GM18907 (cell line): ENCODE results near the gene CARD11.

Source experiments
- ATAC-seq: cut with Tn5 transposase; IDR thresholded peaks from one replicate; pipeline ENCODE4 v1.9.1; 2021; ENCODE audit warnings: mild to moderate bottlenecking, moderate library complexity; ENCODE audit not compliant: unreplicated experiment

CARD11 gene

DNA sequence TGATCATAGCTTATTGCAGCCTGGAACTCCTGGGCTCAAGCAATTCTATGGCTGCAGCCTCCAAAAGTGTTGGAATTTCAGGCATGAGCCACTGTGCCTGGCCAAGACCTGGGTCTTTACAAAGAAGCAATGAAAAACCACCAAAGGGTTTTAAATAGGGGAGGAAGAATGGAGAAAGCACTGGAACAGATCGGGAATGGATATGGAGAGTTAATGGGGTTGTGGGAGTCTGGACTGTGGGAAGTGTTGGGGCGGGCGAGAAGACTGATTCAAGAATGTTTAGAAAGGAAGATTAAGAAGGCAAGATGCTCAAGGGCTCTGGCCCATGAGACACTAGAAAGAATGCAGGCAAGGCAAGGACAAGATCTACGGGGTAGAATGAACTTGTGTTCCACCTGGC is 98.5 kb downstream of the CARD11 start:
- ATAC-seq: no peak

DNA sequence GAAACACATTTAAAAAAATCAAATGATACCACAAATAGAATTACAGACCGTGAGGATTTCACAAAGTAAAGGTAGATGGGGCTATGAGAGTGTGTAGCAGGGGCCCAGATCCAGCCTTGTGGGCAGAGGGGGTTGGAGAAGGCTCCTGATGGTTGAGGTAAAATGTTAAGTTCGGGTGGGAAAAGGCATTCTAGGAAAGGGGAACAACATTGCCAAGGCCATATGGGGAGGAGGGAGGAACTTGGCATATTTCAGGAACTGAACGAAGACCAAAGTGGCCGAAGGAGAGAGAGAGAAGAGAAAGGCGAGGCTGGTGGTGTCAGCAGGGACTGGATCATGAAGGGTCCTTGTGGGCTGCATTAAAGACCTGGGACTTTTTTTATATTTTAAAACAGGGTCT is 98.9 kb downstream of the CARD11 start:
- no peak for ATAC-seq

DNA sequence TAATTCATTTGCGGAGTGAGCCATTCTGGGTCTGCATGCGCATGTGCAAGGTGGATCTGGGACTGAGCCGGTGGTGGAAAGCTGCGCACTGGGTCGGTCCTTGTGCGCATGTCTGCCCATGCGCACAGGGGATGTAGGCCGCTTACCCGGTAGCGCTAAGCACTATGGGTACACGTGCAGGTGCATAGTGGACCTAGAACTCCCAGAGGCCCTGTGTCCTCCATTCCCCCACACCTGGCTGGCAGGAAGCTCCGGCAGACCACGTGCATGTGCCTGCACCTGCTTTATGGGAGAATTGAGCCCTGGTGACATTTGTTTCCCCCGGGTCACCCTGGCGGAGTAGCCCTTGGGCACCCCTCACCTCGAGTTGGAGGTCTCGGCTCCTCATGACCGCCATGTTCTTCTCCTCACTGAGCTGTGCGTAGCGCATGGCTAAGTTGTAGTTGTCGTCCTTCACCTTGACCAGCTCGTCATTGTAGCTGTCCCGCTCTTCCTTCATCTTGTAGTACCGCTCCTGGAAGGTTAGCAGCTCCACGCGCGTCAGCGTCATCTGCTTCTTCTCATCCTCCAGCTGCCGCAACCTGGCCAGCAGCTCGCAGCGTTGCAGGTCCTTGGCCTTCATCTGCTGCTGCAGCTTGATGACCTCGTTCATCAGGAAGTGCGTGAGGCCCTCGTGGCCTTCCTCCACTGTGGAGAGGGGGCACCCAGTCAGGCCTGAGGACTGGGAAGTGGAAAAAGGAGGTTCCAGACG is 99.6 kb downstream of the CARD11 start:
- ATAC-seq: no peak

DNA sequence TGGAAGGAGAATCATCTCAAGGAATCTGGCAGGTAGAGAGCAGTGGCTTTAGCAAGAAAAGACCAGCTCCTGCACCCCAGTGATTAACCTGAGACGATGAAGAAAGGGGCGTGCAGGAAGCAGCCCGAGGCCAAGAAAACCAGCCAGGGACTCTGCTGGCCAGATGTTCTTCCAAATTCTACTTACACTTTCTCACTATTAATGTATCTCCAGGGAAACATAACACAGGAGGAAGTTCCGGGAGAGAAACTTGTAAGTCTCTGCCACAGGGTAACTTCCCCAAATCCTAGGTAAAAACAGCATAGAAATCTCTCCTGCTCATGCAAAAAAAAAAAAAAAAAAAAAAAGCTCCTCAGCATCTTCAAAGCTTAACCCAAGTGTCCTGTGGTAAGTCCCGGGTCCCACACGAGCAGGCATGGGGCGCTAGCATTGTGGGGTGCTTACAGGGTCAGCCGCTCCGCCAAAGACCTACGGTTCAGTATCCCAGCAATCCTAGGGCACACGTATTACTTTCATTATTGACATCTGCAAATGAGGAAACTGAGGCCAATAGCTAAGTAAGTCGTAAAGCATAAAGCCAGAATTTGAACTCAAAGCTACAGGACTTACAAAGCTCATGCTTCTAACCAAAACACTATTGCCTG is 102.3 kb downstream of the CARD11 start:
- ATAC-seq: no peak

DNA sequence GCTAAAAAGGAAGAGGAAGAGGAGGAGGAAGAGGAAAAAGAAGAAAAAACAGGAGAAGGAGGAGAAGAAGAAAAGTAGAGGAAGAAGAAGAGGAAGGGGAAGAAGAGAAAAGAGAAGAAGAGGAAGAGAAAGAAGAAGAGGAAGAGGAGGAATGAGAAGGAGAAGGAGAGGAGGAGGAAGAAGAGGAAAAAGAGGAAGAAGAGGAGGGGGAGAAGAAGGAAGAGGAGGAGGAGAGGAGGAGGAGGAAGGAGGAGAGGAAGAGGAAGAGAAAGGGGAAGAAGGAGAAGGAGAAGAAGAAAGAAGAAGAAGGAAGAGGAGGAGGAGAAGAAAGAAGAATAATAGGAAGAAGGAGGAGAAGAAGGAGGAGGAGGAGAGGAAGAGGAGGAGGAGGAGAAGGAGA is 103.2 kb downstream of the CARD11 start:
- no peak for ATAC-seq

DNA sequence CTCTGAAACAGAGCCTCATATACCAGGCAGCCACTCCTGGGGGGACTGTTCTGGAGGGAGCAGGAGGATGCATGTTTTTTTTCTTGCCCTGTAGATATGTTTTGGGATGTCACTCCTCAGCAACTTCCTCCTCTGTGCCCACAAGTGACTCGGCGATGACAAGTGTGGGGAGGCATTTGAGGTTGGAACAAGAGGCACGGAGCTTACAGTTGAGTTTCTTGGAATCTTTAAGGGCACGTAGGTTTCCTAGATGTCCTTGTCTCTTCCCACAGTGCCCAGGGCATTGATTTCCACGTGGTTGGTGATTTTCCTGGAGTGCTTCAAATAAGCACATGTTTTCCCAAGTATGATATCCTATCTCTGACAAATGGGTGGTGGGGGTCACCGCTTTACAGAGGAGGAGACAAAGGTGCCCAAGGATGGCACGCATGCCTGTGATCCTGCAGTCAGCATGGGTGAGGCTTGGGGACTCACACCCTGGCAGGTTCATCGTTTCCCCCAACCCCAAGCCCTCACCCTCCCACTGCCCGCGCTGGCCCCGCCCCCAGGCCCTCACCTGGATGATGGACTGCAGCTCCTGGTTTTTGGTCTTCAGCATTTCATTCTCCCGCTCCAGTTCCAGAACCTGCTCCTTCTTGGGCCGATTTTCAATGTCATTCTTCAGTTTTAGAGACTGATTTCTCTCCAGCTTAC is 104.3 kb downstream of the CARD11 start:
- no peak for ATAC-seq

DNA sequence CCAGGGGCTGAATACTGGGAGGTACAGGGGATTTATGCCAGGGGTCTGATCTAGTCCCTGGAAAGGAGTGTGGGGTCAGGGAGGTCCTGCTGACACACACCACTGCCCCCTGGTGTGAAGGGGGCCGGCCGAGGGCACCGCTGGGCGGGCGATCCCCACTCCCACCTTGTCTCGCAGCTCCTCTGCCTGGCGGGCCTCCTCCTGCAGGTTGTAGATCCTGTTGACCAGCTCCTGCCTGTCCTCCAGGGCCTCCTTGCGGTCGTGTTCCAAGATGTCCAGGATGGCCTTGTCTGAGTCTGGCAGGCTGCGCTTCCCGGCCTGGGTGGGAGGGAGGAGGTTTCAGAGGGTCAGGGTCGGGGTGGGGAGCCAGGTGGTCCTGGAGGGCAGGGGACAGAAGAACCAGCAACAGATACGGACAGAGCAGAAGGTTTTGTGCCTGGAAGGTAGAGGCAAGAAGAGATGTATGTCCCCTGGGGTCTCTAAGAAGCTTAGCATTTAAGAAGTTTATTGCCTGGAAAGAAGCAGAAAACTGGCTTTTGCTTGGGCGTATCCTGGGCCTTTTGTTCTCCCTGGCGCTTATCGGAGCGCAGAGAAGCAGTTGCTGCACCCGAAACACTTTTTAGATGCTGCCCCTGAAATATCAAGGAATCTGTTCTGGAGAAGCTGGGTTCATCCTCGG is 105.0 kb downstream of the CARD11 start:
- no peak for ATAC-seq

DNA sequence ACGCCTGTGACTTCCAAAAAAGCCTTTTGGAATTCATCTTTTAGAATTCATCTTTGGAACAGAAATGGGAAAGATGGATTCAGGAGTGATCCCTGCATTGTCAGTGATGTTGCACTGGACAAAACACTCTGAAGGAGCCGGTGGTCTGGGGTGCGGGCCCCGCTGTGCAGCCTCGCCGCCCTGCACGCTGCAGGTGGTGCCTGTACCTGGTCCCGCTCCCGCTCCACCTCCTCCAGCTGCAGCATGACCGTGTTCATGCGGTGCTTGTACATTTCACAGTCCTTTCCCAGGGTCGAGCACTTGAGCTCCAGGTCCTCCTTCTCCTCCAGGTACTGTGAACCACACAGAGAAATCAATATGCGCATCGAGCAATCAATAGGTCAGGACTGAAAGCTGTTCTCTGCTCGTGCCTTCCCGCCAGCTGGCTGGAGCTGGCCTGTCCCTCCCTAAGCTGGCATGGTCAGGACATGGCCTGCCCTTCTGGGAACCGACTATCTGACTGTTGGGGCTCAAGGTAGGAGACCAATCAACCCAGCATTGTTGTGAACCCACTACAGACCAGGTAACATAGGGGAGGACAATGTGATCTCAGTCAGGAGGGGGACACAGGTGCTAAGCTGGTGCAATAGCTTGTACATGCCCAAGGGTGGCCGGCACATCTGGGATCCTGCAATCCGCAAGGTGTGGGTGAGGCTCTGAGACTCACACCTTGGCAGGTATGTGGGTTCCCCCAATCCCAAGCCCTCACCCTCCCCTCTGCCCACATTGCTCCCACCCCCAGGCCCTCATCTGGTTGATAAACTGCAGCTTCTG is 105.8 kb downstream of the CARD11 start:
- no peak for ATAC-seq

DNA sequence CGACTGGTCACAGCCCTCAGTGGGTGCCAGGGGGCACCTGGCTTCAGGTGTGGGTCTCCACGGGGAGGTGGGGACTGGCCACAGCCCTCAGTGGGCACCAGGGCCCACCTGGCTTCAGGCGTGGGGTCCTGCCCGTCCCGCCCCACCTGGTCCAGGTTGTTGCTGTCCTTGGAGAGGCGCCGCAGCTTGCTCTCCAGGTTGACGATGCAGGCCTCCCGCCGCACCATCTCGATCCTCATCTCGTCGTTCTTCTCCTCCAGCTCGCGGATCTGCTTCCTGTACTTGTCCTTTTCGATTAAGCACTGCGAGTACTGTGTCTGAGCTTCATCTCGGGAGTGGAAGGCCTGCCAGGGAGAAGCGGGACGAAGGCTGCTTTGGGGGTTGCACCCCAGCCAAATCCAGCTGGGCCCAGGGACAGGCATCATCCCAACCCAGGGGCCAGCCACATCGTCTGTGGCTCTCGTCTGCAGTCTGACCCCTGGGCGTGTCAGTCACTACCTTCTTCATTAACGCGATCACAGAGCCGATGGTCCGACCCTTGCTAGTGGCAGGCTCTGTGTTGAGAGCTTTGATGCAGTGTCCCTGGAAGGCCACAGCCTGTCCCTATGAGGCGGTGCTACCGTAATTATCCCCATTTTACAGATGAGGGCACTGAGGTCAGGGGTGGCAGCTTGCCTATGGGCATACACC is 106.6 kb downstream of the CARD11 start:
- ATAC-seq: no peak

DNA sequence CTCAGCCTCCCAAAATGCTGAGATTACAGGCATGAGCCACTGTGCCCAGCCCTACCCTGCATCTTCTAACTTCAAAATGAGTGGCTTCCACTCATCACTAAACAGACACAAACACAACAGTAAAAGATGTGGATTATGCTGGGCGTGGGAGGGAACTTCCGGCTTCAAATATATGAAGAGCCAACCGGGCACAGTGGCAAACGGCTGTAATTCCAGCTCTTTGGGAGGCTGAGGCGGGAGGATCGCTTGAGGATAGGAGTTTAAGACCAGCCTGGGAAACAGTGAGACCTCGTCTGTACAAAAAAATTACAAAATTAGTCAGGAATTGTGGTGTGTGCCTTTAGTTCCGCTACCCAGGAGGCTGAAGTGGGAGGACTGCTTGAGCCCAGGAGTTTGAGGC is 107.4 kb downstream of the CARD11 start:
- no peak for ATAC-seq

DNA sequence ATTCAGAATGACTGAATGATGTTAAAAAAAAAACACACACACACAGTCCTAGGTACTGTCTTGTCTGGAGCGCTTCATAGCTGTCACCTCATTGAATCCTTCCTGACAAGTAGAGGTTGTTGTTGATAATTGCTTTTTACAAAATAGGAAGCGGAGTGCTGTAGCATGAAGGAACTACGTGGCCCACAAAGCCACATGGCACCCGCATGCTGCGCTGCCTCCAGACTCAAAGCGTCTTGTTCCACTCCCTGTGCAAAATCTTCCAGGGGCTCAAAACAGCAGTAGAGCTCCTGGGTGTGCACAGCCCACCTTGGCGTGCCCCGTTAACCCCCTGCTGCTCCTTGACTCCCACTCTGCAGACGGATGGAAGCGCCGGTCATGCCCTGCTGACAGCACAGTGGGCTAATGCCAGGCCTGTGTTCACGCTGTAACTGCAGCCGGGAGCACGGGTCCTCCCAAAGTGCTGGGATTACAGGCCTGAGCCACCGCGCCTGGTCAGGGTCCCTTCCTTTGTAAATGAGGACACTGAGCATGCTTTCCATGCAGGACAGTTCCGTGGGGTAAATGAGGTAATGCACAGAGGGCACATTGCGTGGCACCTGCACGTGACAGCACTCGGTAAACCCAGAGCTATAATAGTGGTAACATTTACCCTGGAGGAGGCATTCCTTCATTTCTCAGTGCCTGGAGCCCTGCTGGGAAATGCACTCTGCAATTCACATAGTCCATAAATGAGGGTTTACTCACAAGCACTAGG is 108.5 kb downstream of the CARD11 start:
- no peak for ATAC-seq

DNA sequence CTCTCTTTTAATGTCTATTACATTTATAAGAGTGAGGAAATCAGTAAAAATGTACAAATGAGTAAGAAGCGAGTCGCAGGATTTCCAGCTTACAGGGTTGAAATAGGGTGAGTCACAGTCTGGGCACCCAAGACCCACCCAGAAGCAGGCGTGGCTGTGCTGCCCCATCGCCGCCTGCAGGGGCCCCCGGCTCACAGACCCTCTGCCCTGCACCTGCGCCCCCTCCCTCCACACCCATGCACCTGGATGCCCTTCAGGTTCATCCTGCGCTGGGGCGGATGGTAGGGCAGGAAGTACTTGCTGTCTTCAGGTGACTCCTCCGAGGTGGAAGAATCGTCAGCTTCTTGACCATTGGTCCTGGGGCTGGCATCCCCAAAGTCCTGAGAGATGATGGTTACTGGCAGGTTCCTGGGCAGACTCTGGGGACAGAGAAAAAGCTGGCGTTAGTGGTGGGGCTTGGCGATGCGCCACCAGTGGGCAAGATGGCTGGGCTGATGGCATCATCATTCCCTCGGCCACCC is 109.4 kb downstream of the CARD11 start:
- ATAC-seq: no peak

DNA sequence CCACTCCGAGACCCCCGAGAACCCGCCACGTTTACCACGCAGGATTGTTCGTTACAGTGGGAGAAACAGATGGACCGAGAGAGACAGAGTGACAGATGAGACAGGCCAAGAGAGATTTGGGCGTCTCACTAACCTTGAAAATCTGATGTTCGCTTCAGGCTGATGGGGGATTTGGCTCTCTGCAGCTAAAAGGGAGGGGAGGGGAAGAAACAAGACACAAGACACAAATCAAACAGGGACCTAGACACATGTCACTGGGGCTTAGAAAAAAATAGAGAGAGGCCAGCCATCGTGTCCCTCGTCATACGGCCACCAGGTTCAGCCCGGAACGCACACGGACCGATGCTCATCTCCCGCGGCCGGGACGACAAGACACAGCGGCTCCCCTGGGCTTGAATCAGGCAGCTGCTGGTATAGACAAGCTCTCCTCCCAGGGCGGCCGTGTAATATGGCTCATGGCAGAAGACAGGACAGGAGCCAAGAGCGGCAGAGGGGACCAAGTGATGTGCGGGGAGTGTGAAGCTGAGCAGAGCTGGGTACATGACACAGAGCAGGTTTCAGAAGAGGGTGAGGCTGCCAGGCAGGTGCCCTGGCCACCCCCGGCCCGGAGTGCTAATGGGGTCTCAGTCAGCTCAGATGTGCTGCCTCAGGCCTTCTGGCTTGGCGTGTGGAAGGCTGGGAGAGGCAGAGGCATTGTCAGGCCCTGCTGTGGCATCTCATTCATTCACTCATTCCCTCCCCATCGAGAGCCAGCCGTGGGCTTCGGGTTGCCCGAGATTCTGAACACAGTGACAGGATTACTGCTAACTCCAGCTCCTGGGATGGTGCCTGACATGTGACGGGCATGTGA is 111.0 kb downstream of the CARD11 start:
- ATAC-seq: no peak

DNA sequence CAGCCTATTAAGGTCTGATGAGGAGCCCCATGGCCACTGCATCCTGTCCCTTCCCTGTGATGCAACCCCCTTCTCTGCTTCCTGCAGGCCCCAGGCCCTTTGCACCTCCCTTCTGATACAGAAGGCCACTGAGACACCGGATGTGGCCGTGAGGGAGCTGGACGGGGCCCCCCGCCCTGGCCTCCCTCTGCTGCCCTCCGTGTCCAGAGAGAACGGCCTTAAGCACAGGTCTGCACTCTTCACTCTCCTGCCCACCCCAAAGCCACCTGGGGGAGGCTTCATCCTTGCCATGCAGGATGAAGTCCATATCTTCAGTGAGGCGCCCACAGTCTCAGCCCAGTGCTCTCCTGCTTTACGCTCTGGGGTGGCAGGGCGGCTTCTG is 112.6 kb downstream of the CARD11 start:
- no peak for ATAC-seq

DNA sequence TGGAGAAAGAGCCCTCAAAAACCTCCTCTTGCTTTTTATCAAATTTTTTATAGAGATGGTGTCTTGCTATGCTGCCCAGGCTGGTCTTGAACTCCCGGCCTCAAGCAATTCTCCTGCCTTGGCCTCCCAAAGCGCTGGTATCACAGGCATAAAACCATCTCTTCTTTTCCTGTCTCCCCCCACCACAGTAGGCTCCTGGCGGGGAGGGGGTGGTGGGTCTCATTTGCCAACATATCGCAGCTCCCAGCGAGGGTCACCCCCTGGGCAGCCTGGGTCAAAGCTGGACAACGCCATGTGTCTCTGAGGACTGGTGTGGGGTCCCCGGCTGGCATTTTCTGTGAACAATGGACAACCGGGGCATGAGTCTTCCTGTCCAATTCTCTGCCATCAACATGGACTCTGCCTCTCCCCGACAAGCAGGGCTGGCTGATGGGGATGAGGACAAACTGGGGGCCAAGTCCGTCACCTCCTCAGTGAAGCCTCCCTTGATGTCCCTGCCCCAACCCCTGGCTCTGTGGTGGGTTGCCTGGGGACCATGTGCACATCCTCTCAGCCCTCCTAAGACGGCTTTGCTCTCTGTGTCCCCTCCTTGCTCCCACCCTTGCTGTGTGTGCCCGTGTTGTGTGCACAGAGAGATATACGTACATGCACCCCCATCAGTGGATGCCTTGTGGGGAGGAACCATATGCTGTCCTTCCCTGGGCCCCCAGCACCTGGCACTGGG is 113.2 kb downstream of the CARD11 start:
- no peak for ATAC-seq

DNA sequence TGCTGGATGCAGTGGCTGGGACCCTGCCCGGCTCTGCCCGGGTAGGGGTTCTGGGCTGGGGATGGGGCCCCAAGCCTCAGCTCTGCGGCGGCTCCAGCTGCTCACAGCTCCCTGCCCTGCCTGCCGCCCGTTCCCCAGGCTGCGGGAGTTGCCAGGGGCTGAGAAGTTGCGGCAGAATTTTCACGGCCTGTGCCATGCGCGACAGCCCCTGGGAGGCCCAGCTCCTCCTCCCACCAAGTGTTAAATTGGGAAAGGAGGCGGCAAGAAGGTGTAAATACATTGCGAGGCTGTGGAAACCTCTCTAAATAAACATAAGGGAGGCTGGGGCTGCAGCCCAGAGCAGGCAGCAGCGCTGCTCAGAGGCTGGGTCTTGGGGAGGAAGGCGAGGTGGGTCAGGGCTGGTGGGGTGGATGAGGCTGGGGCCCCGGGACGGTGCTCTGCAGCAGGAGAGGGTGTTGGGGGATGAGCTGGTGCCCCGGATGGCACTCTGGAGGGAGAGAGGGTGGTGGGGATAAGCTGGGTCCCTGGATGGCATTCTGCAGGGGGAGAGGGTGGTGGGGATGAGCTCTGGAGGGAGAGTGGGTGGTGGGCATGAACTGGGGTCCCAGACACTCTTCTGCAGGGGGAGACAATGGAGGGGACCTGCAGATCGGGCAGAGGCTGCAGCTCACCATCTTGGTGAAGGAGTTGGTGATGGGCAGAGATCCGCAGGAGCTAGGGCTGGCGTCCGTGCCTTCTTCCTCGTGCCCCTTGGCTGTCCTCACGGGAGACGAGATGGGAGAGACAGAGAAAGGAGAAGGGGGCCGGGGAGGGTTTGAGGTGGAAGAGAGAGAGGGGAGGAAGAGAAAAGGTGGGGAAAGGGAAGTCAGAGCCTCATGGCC is 114.1 kb downstream of the CARD11 start:
- ATAC-seq: no peak
